ENCODE data around the gene SUN3.
A peak's percentile ranks its signal among the peaks of the same experiment; 100 is the strongest.

Gene SUN3

GRCh38 chr7:48028938-48029337 lies at the start of gene SUN3:
SUN3 (minus strand) TSS chr7:48029107; CDS start chr7:48028938, 169 bp downstream.
- no peak for DNase-seq (ENCODE audit: low read depth)

- DNase-seq (ENCODE audit: low read depth), result peak; percentile 21
Observed at GRCh38 chr7:48078470-48078869, 49.6 kb upstream of the SUN3 start.

- DNase-seq (ENCODE audit: low read depth), result no peak
Observed at GRCh38 chr7:48077423-48077822, 48.5 kb upstream of the SUN3 start.

- DNase-seq (ENCODE audit: low read depth), result peak; percentile 48
Observed at GRCh38 chr7:48074204-48074654, 45.3 kb upstream of the SUN3 start.

- DNase-seq (ENCODE audit: low read depth), result no peak
Observed at GRCh38 chr7:48067475-48067874, 38.6 kb upstream of the SUN3 start.

GRCh38 chr7:48063985-48064384 lies 35.1 kb upstream of the SUN3 start:
- no peak for DNase-seq (ENCODE audit: low read depth)

GRCh38 chr7:48059706-48060105 lies 30.8 kb upstream of the SUN3 start:
- no peak for DNase-seq (ENCODE audit: low read depth)

GRCh38 chr7:48058990-48059389 lies 30.1 kb upstream of the SUN3 start:
- no peak for DNase-seq (ENCODE audit: low read depth)

- DNase-seq (ENCODE audit: low read depth), result no peak
Observed at GRCh38 chr7:48053736-48054135, 24.8 kb upstream of the SUN3 start.

- no peak for DNase-seq (ENCODE audit: low read depth)
Observed at GRCh38 chr7:48052748-48053147, 23.8 kb upstream of the SUN3 start.

GRCh38 chr7:48049850-48050249 lies 20.9 kb upstream of the SUN3 start:
- no peak for DNase-seq (ENCODE audit: low read depth)

GRCh38 chr7:48048113-48048512 lies 19.2 kb upstream of the SUN3 start:
- DNase-seq (ENCODE audit: low read depth), result no peak

GRCh38 chr7:48046458-48046857 lies 17.6 kb upstream of the SUN3 start:
- no peak for DNase-seq (ENCODE audit: low read depth)

GRCh38 chr7:48045195-48045765 lies 16.4 kb upstream of the SUN3 start:
- DNase-seq (ENCODE audit: low read depth), result no peak

- DNase-seq (ENCODE audit: low read depth), result no peak
Observed at GRCh38 chr7:48042636-48043035, 13.7 kb upstream of the SUN3 start.

GRCh38 chr7:48042216-48042615 lies 13.3 kb upstream of the SUN3 start:
- peak; percentile 10 for DNase-seq (ENCODE audit: low read depth)

GRCh38 chr7:48041653-48041970 lies 12.7 kb upstream of the SUN3 start:
- DNase-seq (ENCODE audit: low read depth), result peak; percentile 27

- no peak for DNase-seq (ENCODE audit: low read depth)
Observed at GRCh38 chr7:48040944-48041652, 12.2 kb upstream of the SUN3 start.

- DNase-seq (ENCODE audit: low read depth), result no peak
Observed at GRCh38 chr7:48038815-48039506, 10.1 kb upstream of the SUN3 start.

- DNase-seq (ENCODE audit: low read depth), result peak; percentile 11
Observed at GRCh38 chr7:48035967-48036478, 7.1 kb upstream of the SUN3 start.

- peak; percentile 85 for DNase-seq (ENCODE audit: low read depth)
Observed at GRCh38 chr7:48035301-48035966, 6.5 kb upstream of the SUN3 start, which contains the start of gene C7orf57. C7orf57 (plus strand) TSS chr7:48035543; CDS start chr7:48036309, 766 bp downstream.

- no peak for DNase-seq (ENCODE audit: low read depth)
Observed at GRCh38 chr7:48033922-48034321, 5.0 kb upstream of the SUN3 start.

- DNase-seq (ENCODE audit: low read depth), result no peak
Observed at GRCh38 chr7:48031111-48031510, 2.2 kb upstream of the SUN3 start.
